ENCODE measurements around the gene COPA. TPM values are rescaled to one million over a fixed set of nuclear protein-coding genes. Genes with fewer than 3 reads are reported as not detected.

Gene COPA
- total and polyA plus RNA-seq, 12 donors, result 48.2 to 122 (median 109) TPM

DNA sequence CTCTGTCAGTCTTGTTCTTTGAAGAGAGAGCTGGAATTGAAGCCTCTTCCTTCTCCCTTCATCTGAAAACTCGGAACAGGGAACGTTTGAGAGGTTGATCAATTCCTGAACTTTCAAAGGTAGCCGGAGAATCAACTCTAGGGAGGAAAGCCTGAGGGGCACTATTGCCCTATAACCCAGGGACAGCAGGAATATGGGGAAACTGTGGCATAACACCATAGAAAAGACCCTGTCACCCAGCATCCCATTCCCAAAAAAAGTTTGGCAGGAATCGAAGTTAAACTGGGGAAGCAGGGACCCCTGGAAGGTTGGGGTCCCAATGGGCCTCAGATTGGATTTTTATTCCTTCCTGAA lies 18.7 kb upstream of the COPA start:
- H3K36me3 ChIP-seq, result peaks cover 0 to 45% (median 21%) of the 10 kb centered on the region in 9 donors
- H3K9me3 ChIP-seq, result no peaks in the 10 kb centered on the region
- intact Hi-C loops (cut with DNase I), result no loop called here
- no peaks in the 10 kb centered on the region for H3K27me3 ChIP-seq
- TF ChIP-seq, protein P1, sequence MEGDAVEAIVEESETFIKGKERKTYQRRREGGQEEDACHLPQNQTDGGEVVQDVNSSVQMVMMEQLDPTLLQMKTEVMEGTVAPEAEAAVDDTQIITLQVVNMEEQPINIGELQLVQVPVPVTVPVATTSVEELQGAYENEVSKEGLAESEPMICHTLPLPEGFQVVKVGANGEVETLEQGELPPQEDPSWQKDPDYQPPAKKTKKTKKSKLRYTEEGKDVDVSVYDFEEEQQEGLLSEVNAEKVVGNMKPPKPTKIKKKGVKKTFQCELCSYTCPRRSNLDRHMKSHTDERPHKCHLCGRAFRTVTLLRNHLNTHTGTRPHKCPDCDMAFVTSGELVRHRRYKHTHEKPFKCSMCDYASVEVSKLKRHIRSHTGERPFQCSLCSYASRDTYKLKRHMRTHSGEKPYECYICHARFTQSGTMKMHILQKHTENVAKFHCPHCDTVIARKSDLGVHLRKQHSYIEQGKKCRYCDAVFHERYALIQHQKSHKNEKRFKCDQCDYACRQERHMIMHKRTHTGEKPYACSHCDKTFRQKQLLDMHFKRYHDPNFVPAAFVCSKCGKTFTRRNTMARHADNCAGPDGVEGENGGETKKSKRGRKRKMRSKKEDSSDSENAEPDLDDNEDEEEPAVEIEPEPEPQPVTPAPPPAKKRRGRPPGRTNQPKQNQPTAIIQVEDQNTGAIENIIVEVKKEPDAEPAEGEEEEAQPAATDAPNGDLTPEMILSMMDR (IDR thresholded peaks at IDR 0.05), result no peak
- no peak overlapping the region for H3K27ac ChIP-seq
- DNase-seq, result no peak
- 77 to 81% methylated on average over 4 of the region's 4 CpGs for WGBS, 2 donors
- ATAC-seq, result no peak
- no peak overlapping the region for H3K4me3 ChIP-seq
- no peaks in the 10 kb centered on the region for H3K4me1 ChIP-seq

DNA sequence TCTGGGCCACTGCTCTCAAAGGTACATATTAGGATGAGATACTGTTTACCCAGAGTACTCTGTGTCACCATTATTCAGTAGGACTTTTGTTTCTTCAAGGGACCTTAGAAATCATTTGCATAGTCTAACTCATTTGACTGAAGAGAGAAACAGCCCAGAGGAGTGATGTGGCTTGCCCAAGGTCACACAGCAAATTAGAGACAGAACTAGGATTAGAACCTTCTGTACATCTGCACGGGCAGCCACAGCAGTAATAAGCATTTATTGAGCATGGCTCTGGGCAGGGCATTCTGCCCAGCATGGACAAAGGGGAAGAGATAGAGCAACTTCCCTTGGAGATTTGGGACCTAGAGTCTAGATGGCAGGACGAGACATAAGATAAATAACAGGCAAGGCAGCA lies 18.1 kb upstream of the COPA start:
- DNase-seq, result no peak
- H3K36me3 ChIP-seq, result peaks cover 0 to 51% (median 27%) of the 10 kb centered on the region in 9 donors
- no peaks in the 10 kb centered on the region for H3K9me3 ChIP-seq
- no peaks in the 10 kb centered on the region for H3K4me1 ChIP-seq
- 72 to 87% methylated on average over 2 of the region's 2 CpGs for WGBS, 2 donors
- no peaks in the 10 kb centered on the region for H3K27me3 ChIP-seq
- intact Hi-C loops (cut with DNase I), result no loop called here
- ATAC-seq, result no peak
- no peak overlapping the region for H3K27ac ChIP-seq
- no peak overlapping the region for H3K4me3 ChIP-seq
- TF ChIP-seq, protein P1 (IDR thresholded peaks at IDR 0.05), result no peak

DNA sequence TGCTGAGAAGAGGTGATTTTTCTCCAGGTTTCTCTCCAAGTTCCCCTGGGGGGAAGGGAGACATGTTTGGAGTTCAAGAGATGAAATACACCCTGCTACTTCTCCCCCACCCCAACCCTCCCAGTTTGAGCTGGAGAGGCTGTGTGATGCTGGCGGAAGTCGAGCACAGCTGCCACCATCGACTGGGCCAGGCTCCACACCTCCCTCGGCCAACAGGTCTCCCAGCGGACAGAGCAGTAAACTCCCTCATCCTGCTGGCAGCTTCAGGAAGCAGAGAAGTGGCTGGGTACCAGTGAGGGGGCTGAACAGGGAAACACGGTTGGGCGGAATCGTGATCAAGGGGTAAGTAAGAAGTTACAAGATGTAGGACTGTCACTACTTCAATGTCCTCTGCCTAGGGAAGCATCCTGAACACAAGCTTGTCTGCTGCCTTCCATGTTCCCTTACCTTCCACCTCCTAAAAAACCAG lies 17.2 kb upstream of the COPA start:
- 77 to 86% methylated on average over 8 of the region's 8 CpGs for WGBS, 2 donors
- H3K36me3 ChIP-seq, result peaks cover 0 to 60% (median 37%) of the 10 kb centered on the region in 9 donors
- no peak for DNase-seq
- H3K27ac ChIP-seq, result no peak overlapping the region
- intact Hi-C loops (cut with DNase I), result no loop called here
- H3K9me3 ChIP-seq, result no peaks in the 10 kb centered on the region
- no peaks in the 10 kb centered on the region for H3K27me3 ChIP-seq
- peak in 1 of 8 donors; percentile 13 for ATAC-seq
- H3K4me3 ChIP-seq, result no peak overlapping the region
- H3K4me1 ChIP-seq, result no peaks in the 10 kb centered on the region
- TF ChIP-seq, protein P1 (IDR thresholded peaks at IDR 0.05), result no peak

DNA sequence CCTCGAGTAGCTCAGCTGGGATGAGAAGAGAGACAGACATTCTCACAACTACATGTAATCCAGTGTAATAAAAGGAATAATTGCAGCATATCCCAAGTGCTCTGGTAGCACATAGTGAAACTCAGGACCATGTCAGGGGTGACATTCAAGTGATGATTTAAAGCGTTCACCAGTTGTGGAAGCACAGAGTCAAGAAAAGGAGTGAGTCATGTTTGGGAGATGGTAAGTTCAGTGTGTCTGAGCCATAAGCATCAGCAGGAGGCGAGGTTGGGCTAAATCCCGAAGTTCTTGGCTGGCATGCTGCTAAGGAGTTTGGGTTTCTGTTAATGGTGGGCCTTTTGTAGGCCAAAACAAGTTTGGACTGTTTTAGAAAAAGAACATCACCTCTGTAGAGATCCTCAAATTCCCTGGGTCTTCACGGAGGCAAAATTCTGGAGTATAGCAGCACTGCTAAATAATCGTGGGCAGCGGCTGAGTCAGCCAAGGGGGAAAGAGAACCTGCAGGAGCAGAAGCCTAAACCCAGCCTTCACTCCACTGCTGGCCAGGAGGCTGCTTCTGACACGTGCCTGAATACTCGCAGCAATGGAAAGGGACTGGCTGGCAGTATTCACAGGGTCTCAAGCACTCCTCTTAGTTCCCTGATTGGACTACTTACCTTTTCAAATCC lies 16.6 kb upstream of the COPA start:
- DNase-seq, result no peak
- H3K36me3 ChIP-seq, result peaks cover 0 to 66% (median 41%) of the 10 kb centered on the region in 9 donors

More for the DNA sequence above, 16.6 kb upstream of the COPA start:
- TF ChIP-seq, protein P1 (IDR thresholded peaks at IDR 0.05), result no peak
- no peak for ATAC-seq
- 85 to 86% methylated on average over 9 of the region's 9 CpGs for WGBS, 2 donors
- H3K9me3 ChIP-seq, result no peaks in the 10 kb centered on the region
- no peak overlapping the region for H3K27ac ChIP-seq
- intact Hi-C loops (cut with DNase I), result loop anchor here in 1 of 10 donors (1.0 kb wide), 1 partner anchor 13 kb away; no protein-coding TSS in a partner anchor
- no peaks in the 10 kb centered on the region for H3K27me3 ChIP-seq
- no peaks in the 10 kb centered on the region for H3K4me1 ChIP-seq
- H3K4me3 ChIP-seq, result no peak overlapping the region

Measured in heart right ventricle (tissue), 16 donors.